Upper lobe of right lung (tissue), 1 donor: ENCODE results near the gene RBL2. TPM values are rescaled to one million over a fixed set of nuclear protein-coding genes. Genes with fewer than 3 reads are reported as not detected.

ENCODE experiments used
- ATAC-seq: fragments of 200-7000 bp; cut with Tn5 transposase; one replicate; pipeline ENCODE4 v1.9.1; 2020; ENCODE audit warnings: mild to moderate bottlenecking, moderate library complexity
- DNase-seq: peaks from one replicate; pipeline ENCODE4 v3.0.0-alpha.2; 2020
- H3K27ac ChIP-seq: fragments of 200-600 bp; one replicate; pipeline ENCODE4 v1.8.0; 2022
- H3K27me3 ChIP-seq: fragments of 200-600 bp; one replicate; pipeline ENCODE4 v1.8.0; 2022; ENCODE audit warnings: mild to moderate bottlenecking
- H3K36me3 ChIP-seq: fragments of 200-600 bp; one replicate; pipeline ENCODE4 v1.8.0; 2022
- H3K4me1 ChIP-seq: fragments of 200-600 bp; one replicate; pipeline ENCODE4 v1.8.0; 2022
- H3K4me3 ChIP-seq: fragments of 200-600 bp; one replicate; pipeline ENCODE4 v1.8.0; 2022; ENCODE audit warnings: mild to moderate bottlenecking
- H3K9me3 ChIP-seq: fragments of 200-600 bp; one replicate; pipeline ENCODE4 v1.8.0; 2022
- intact Hi-C: fragments of 100-400 bp; cut with DNase I; formaldehyde crosslinking; loops from one replicate; pipeline ENCODE4 v1.11.0; 2022
- total RNA-seq: library from RNA; stranded (reverse); fragmentation: NEBNext Ultra II Directional; extraction: Animal tissue kit (Norgen Biotek cat#: 25700); gene quantifications from one replicate; pipeline ENCODE4 v1.2.1, GENCODE V29; 2021
- TF ChIP-seq, protein P1 (sequence below): fragments of 200-600 bp; IDR thresholded peaks from one replicate; pipeline ENCODE4 v1.8.0; 2022; ENCODE audit warnings: antibody characterized with exemption
- donor health status: DM: no; HTN: yes; CAD: no; lungs with severe emphysema.

Gene RBL2
- total RNA-seq, 1 donor from 2014 or later: 97.9 TPM

DNA sequence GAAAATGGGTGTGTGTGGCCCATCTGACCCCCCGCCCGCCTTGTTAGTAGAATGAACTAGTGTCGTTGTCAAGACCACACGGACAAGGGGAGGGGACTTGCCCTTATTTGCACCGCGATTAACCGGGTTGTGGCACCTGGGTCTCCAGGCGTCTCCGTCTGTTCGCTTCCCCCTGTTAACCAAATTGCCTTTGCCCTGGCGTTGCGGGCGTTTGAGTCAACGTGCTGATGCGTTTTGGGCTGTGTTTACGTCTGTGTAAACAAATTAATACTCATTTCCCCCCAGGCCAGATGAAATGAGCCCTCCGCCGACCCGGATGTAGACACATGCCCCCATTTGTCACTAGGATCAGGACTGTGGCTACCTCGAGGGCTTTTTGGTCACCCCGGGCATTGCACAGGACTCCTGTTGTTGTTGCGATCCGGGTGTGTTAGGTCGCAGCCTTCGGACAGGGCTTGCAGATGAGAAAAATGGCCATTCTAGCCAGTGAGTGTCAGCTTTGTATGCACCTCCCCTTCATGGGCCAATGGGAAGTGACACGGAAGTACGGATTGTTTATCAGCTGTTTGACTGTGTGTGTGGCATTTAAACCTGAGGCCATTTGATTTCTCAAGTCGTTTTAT, 906 bp downstream of the RBL2 start:
- TF ChIP-seq, protein P1, sequence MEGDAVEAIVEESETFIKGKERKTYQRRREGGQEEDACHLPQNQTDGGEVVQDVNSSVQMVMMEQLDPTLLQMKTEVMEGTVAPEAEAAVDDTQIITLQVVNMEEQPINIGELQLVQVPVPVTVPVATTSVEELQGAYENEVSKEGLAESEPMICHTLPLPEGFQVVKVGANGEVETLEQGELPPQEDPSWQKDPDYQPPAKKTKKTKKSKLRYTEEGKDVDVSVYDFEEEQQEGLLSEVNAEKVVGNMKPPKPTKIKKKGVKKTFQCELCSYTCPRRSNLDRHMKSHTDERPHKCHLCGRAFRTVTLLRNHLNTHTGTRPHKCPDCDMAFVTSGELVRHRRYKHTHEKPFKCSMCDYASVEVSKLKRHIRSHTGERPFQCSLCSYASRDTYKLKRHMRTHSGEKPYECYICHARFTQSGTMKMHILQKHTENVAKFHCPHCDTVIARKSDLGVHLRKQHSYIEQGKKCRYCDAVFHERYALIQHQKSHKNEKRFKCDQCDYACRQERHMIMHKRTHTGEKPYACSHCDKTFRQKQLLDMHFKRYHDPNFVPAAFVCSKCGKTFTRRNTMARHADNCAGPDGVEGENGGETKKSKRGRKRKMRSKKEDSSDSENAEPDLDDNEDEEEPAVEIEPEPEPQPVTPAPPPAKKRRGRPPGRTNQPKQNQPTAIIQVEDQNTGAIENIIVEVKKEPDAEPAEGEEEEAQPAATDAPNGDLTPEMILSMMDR: no peak
- intact Hi-C loops: no loop called here
- DNase-seq: peak; percentile 77
- Histone ChIP-seq H3K27ac (peak overlapping the region; percentile 97), H3K4me3 (peak overlapping the region; percentile 98), H3K9me3 (no peaks in the 10 kb centered on the region), H3K27me3 (no peaks in the 10 kb centered on the region), H3K4me1 (peaks cover 20% of the 10 kb centered on the region), H3K36me3 (peaks cover 1% of the 10 kb centered on the region)
- ATAC-seq: peak; percentile 91

DNA sequence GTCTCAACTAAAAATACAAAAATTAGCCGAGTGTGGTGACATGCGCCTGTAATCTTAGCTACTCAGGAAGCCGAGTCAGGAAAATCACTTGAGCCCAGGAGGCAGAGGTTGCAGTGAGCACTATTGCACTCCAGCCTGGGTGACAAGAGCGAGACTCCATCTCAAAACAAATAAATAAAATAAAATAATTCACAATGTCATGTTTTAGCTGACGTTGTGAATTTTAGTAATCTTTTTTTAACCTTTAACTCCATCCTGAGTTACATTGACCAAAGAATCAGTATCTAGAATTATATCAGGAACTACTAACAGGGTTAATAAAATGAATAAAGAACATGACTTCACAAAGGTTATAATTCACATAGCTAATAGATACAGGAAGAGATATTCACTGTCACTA, 5.9 kb downstream of the RBL2 start:
- H3K9me3 ChIP-seq: no peaks in the 10 kb centered on the region

DNA sequence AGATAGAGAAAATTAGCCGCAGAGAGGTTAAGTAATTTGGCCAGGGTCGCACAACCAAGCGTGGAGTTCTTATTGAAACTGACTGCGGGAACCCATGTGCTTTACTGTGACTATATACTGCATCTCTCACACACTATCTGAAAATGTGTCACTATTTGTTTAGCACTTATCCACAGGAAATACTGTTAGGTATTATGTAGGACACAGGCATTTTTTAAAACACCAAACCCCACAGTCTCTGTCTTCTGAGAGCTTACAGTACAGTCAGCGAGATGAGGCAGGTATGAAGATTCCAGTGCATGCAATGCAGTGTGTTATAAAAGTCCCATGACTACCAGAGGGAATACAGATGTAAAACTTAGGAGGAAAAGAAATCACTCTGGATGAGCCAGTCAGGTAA, 11.3 kb downstream of the RBL2 start:
- Histone ChIP-seq H3K4me1 (no peaks in the 10 kb centered on the region), H3K4me3 (no peak overlapping the region), H3K9me3 (no peaks in the 10 kb centered on the region), H3K27ac (no peak overlapping the region), H3K27me3 (no peaks in the 10 kb centered on the region), H3K36me3 (peaks cover 89% of the 10 kb centered on the region)
- TF ChIP-seq, protein P1: no peak
- DNase-seq (no peak), ATAC-seq (peak; percentile 13)
- intact Hi-C loops: no loop called here

More for the DNA sequence above, 5.9 kb downstream of the RBL2 start:
- TF ChIP-seq, protein P1: no peak
- intact Hi-C loops: no loop called here
- no peaks in the 10 kb centered on the region for H3K27me3 ChIP-seq
- H3K4me3 ChIP-seq: no peak overlapping the region
- no peak for DNase-seq
- peaks cover 41% of the 10 kb centered on the region for H3K36me3 ChIP-seq
- ATAC-seq: no peak
- H3K4me1 ChIP-seq: peaks cover 16% of the 10 kb centered on the region
- no peak overlapping the region for H3K27ac ChIP-seq

DNA sequence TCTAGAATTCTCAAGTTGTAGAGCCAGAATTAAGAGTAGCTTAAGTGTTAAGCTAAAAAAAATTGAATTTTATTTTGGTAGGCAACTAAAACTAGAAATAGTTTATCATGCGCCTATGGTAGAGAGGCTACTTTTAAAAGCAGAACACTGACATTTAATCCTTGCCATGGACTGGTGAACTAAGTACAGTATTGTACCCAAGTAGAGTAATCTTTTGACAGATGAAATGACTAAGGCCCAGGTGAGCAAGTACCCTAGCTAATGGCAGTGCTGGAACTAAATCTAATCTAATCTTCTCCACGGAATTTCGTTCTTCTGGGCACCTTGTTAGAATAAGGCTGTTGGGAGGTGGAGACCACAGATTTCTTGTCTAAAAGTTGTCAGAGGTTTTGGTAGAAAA, 11.8 kb downstream of the RBL2 start:
- TF ChIP-seq, protein P1: no peak
- H3K4me1 ChIP-seq: no peaks in the 10 kb centered on the region
- ATAC-seq: no peak
- DNase-seq: no peak
- intact Hi-C loops: no loop called here
- H3K4me3 ChIP-seq: no peak overlapping the region
- H3K9me3 ChIP-seq: no peaks in the 10 kb centered on the region
- H3K27me3 ChIP-seq: no peaks in the 10 kb centered on the region
- H3K36me3 ChIP-seq: peaks cover 91% of the 10 kb centered on the region
- H3K27ac ChIP-seq: no peak overlapping the region

DNA sequence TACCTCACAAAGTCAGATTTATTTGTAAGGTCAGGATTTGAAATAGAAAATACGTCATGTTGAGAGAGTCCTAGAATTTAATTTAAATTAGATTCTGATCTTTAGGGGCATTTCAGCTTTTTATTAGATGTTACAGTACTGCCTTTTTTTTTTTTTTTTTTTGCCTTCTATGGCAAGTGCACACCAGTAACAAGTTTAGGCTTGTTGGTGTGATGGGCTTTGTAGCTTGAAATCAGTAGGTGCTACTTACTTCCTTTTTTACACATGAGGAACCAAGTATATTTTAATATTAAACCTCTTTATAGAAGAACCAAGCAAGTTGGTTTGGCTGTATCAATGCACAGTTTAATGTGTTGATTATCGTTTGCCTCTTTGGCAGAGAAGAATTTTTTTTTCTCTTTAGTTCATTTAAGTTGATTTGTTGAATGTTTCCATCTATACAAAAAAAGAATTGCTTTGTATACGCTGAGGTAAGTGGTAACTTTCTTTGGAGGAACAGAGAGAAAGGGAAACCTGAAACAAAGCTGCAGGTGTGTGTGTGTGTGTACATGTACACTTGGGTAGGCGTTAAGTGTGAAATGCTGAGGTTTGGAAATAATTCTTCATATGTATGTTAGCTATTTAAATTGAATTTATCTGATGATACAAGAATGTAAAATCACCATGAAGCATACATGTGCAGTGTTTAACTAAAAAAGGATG, 15.7 kb downstream of the RBL2 start:
- DNase-seq (no peak), ATAC-seq (no peak)
- TF ChIP-seq, protein P1: no peak
- Histone ChIP-seq H3K36me3 (peaks cover 95% of the 10 kb centered on the region), H3K4me1 (no peaks in the 10 kb centered on the region), H3K27me3 (no peaks in the 10 kb centered on the region), H3K4me3 (no peak overlapping the region), H3K9me3 (no peaks in the 10 kb centered on the region), H3K27ac (no peak overlapping the region)
- intact Hi-C loops: no loop called here
